ENCODE results near the gene CYYR1.

Gene CYYR1

DNA sequence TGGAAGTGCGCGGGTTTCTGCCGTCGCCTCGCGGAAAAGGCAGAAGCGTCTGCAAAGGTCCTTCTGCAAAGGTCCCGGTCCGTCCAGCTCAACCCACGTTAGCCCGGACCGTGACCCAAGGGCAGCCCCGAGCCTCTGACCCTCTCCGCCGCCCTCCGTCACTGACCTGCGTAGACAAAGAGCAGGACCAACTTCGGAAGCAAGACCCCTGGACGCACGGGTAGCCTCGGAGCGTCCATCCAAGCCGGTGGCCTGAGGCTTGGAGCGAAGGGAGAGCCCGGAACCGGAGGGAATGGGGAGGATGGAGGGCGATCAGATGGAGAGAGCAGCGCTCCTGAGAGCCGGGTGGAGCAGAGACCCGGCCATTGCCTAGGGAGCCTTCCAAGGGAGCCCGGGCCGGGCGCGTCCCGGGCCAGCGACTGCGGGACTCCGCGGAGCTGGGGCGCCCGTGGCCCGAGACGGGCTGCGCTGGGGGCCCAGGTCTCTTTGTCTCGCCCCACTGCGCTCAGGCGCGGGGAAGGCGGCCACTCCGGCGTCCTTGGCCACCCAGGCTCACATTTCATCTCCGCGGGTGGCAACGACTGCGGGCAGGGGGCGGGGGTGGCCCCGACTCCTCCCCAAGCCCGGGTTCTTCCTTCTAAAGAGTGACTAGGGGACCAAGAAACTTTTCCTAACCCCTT, at the start of gene CYYR1:
Gene CYYR1 (minus strand): TSS at position 585 of the 680 bp plus-strand sequence. CDS start 346 bp downstream, at position 239.
- Histone ChIP-seq H3K4me1 (ENCODE audit: control insufficient read depth, insufficient read depth, low read length) (no peaks in the 10 kb centered on the region), H3K9ac (ENCODE audit: low read length) (no peak within 1 kb of the TSS), H3K9me3 (ENCODE audit: control insufficient read depth, low read length) (peaks cover 12% of the 10 kb centered on the region), H3K36me3 (ENCODE audit: control insufficient read depth, insufficient read depth, low read length, severe bottlenecking) (no peaks in the 10 kb centered on the region), H3K4me3 (ENCODE audit: low read length) (peak within 1 kb of the TSS; percentile 62), H3K27me3 (replicated peaks; ENCODE audit: control insufficient read depth, insufficient read depth, low read length) (peaks cover 29% of the 10 kb centered on the region)
- DNase-seq (ENCODE audit: low read depth): peak; percentile 33

DNA sequence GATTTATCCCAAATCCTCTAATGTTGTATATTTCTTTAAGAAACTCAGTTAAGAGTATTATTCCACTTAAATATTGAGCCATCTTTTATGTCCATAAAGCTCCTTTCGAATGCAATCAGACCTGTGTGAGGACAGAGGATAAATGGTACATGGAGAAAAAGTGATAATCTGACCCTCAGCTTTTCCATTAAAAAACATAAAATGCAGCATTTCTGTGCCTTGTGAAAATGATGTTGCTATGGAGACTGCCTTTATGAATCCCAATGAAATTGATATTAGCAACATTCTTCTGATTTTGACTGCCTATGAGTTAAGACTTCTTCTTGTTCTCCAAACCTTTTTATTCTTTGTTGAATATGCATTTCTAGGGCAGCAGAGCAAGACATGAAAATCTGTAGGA, 44.1 kb upstream of the CYYR1 start:
- Histone ChIP-seq H3K4me3 (ENCODE audit: low read length) (no peak overlapping the region), H3K36me3 (ENCODE audit: control insufficient read depth, insufficient read depth, low read length, severe bottlenecking) (no peaks in the 10 kb centered on the region), H3K27me3 (replicated peaks; ENCODE audit: control insufficient read depth, insufficient read depth, low read length) (peaks cover 13% of the 10 kb centered on the region), H3K4me1 (ENCODE audit: control insufficient read depth, insufficient read depth, low read length) (no peaks in the 10 kb centered on the region), H3K9me3 (ENCODE audit: control insufficient read depth, low read length) (no peaks in the 10 kb centered on the region), H3K9ac (ENCODE audit: low read length) (no peak overlapping the region)
- no peak for DNase-seq (ENCODE audit: low read depth)

DNA sequence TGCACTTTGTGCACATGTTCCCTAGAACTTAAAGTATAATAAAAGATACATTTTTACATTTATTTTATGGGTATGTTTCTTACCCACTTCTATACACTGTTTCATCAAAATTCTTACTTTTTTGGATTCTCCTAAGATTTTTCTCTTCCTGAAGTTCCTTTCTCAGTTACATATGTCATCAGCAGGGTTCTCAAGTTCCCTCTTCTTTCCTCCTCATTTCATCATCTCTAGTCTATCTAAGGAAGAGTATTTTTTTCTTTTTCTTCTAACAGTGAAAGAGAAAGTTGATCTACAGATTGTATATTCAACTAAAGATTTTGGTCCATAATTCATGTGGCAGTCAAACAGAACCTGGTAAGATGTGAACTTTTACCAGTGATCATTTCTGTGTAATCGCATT, 41.2 kb upstream of the CYYR1 start:
- peaks cover 3% of the 10 kb centered on the region for H3K9me3 ChIP-seq (ENCODE audit: control insufficient read depth, low read length)
- peak; percentile 65 for DNase-seq (ENCODE audit: low read depth)
- H3K4me1 ChIP-seq (ENCODE audit: control insufficient read depth, insufficient read depth, low read length): no peaks in the 10 kb centered on the region
- H3K4me3 ChIP-seq (ENCODE audit: low read length): no peak overlapping the region
- no peaks in the 10 kb centered on the region for H3K36me3 ChIP-seq (ENCODE audit: control insufficient read depth, insufficient read depth, low read length, severe bottlenecking)
- H3K9ac ChIP-seq (ENCODE audit: low read length): no peak overlapping the region
- peaks cover 19% of the 10 kb centered on the region for H3K27me3 ChIP-seq (replicated peaks; ENCODE audit: control insufficient read depth, insufficient read depth, low read length)

DNA sequence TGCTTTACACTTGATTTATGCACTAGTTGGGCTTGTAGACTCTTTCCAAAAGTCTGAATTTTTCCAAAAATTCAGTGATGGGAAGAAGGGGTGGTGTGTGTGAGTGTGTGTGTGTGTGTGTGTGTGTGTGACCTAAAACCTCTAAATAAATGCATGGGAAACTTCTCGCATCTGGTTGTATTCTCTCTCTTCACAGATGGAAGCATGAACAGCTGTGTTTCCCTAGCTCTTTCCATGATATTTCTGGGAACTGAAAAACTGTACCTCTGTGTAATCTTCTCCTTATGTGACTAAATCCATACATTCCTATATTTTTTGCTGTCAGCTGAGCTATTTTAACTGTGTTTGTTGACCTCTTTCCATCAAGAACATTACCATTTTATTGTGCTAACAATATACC, 26.2 kb upstream of the CYYR1 start:
- Histone ChIP-seq H3K9me3 (ENCODE audit: control insufficient read depth, low read length) (no peaks in the 10 kb centered on the region), H3K4me1 (ENCODE audit: control insufficient read depth, insufficient read depth, low read length) (no peaks in the 10 kb centered on the region), H3K27me3 (replicated peaks; ENCODE audit: control insufficient read depth, insufficient read depth, low read length) (peaks cover 3% of the 10 kb centered on the region), H3K9ac (ENCODE audit: low read length) (no peak overlapping the region), H3K4me3 (ENCODE audit: low read length) (no peak overlapping the region), H3K36me3 (ENCODE audit: control insufficient read depth, insufficient read depth, low read length, severe bottlenecking) (no peaks in the 10 kb centered on the region)
- DNase-seq (ENCODE audit: low read depth): no peak

DNA sequence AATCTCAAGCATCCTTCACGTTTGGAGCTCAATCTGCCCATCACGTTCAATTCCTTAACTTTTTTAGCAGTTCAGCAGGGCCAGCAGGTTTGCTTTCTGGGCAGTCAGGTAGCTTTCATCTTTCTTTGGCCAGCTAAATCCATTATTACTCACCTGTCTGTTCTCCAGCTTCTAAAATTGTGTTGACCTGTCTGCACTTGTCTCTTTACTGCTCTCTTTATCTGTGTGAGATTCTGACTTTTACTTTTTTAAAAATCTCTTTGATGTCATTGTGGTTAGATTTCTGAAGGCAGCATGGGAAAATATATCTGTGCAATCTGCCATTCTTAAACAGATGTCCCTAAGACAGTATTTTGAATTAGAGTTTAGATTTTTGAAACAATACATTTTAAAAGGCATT, 24.9 kb upstream of the CYYR1 start:
- Histone ChIP-seq H3K9me3 (ENCODE audit: control insufficient read depth, low read length) (no peaks in the 10 kb centered on the region), H3K4me1 (ENCODE audit: control insufficient read depth, insufficient read depth, low read length) (no peaks in the 10 kb centered on the region), H3K4me3 (ENCODE audit: low read length) (no peak overlapping the region), H3K27me3 (replicated peaks; ENCODE audit: control insufficient read depth, insufficient read depth, low read length) (peaks cover 3% of the 10 kb centered on the region), H3K9ac (ENCODE audit: low read length) (no peak overlapping the region), H3K36me3 (ENCODE audit: control insufficient read depth, insufficient read depth, low read length, severe bottlenecking) (no peaks in the 10 kb centered on the region)
- DNase-seq (ENCODE audit: low read depth): no peak

DNA sequence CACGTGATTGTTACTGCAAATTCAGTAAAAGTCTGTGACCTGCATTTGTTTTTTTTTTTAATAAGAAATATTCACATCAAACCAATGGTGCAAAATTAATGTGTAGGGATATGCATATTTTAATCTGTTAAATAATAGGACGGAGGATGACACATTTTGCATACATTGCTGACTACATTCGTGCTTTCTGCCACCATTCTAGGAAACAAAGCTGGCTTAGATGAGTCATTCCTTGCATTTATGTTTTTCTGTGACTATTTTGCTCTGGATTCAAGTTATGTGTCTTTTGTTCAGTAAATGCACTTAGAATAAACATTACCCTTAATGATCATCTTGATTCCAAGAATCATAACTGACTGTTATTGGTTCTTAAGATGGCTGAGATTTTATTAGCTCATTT, 23.9 kb upstream of the CYYR1 start:
- no peaks in the 10 kb centered on the region for H3K36me3 ChIP-seq (ENCODE audit: control insufficient read depth, insufficient read depth, low read length, severe bottlenecking)
- no peak overlapping the region for H3K9ac ChIP-seq (ENCODE audit: low read length)
- H3K9me3 ChIP-seq (ENCODE audit: control insufficient read depth, low read length): no peaks in the 10 kb centered on the region
- H3K4me3 ChIP-seq (ENCODE audit: low read length): no peak overlapping the region
- H3K4me1 ChIP-seq (ENCODE audit: control insufficient read depth, insufficient read depth, low read length): no peaks in the 10 kb centered on the region
- H3K27me3 ChIP-seq (replicated peaks; ENCODE audit: control insufficient read depth, insufficient read depth, low read length): peaks cover 4% of the 10 kb centered on the region
- no peak for DNase-seq (ENCODE audit: low read depth)

DNA sequence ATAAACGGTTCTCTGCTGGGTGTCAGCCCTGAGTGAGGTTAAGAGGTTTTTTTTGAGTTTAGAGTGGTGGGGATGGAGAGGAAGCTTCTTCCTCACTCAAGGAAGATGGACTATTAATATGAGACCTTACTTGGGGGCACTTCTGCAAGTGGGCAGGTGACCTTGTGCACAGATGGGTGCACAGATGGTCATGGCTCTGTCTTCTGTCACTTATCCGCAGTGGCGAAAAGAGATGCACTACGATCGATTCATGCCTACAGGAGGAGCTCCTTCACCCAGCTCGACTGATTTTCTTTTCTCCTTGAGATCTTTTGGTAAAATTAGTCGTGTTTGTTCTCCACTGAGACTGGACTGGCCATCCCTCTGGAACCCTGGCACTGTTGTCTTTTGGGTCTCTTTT, 22.9 kb upstream of the CYYR1 start:
- no peak overlapping the region for H3K9ac ChIP-seq (ENCODE audit: low read length)
- peaks cover 15% of the 10 kb centered on the region for H3K27me3 ChIP-seq (replicated peaks; ENCODE audit: control insufficient read depth, insufficient read depth, low read length)
- H3K36me3 ChIP-seq (ENCODE audit: control insufficient read depth, insufficient read depth, low read length, severe bottlenecking): no peaks in the 10 kb centered on the region
- no peak for DNase-seq (ENCODE audit: low read depth)
- H3K4me1 ChIP-seq (ENCODE audit: control insufficient read depth, insufficient read depth, low read length): no peaks in the 10 kb centered on the region
- H3K9me3 ChIP-seq (ENCODE audit: control insufficient read depth, low read length): no peaks in the 10 kb centered on the region
- no peak overlapping the region for H3K4me3 ChIP-seq (ENCODE audit: low read length)

DNA sequence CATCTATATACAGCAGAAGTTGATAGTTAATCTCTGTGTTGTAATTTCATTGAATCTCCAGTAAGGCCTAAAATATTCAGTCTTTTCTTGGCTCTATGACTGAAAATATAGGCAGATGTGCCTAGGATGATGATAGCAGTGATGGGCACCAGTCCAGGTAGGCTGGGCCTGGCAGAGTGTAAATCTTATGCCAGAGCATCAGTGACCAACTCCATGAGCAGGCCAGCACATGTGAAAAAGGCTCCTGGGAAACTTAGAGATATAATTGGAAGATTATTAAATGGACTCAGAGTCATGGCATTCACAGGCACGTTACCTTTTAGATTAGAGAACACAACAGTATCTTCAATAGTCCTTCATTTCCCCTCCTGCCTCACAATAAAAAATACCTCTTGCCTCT, 20.7 kb upstream of the CYYR1 start:
- H3K4me1 ChIP-seq (ENCODE audit: control insufficient read depth, insufficient read depth, low read length): no peaks in the 10 kb centered on the region
- H3K27me3 ChIP-seq (replicated peaks; ENCODE audit: control insufficient read depth, insufficient read depth, low read length): peaks cover 26% of the 10 kb centered on the region
- no peak for DNase-seq (ENCODE audit: low read depth)
- H3K9me3 ChIP-seq (ENCODE audit: control insufficient read depth, low read length): no peaks in the 10 kb centered on the region
- no peak overlapping the region for H3K9ac ChIP-seq (ENCODE audit: low read length)
- H3K36me3 ChIP-seq (ENCODE audit: control insufficient read depth, insufficient read depth, low read length, severe bottlenecking): no peaks in the 10 kb centered on the region
- no peak overlapping the region for H3K4me3 ChIP-seq (ENCODE audit: low read length)

DNA sequence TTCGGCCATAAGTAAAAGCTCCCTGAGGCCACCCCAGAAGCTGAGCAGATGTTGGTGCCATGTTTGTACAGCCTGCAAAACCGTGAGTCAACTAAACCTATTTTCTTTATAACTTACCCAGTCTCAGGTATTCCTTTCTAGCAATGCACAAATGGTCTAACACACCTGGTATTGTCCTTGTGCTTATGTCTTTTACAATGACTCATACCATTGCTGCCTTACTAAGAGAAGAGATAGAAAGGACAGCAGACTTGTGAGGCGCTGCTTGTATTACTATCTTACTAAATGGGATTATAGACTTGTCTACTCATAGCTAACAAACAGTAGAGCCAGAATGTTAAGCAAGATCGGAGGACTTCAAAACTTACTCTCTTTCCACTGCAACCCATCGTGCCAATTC, 18.5 kb upstream of the CYYR1 start:
- no peak overlapping the region for H3K9ac ChIP-seq (ENCODE audit: low read length)
- no peak overlapping the region for H3K4me3 ChIP-seq (ENCODE audit: low read length)
- H3K27me3 ChIP-seq (replicated peaks; ENCODE audit: control insufficient read depth, insufficient read depth, low read length): peaks cover 23% of the 10 kb centered on the region
- H3K9me3 ChIP-seq (ENCODE audit: control insufficient read depth, low read length): no peaks in the 10 kb centered on the region
- no peaks in the 10 kb centered on the region for H3K36me3 ChIP-seq (ENCODE audit: control insufficient read depth, insufficient read depth, low read length, severe bottlenecking)
- H3K4me1 ChIP-seq (ENCODE audit: control insufficient read depth, insufficient read depth, low read length): peaks cover 12% of the 10 kb centered on the region
- DNase-seq (ENCODE audit: low read depth): no peak

DNA sequence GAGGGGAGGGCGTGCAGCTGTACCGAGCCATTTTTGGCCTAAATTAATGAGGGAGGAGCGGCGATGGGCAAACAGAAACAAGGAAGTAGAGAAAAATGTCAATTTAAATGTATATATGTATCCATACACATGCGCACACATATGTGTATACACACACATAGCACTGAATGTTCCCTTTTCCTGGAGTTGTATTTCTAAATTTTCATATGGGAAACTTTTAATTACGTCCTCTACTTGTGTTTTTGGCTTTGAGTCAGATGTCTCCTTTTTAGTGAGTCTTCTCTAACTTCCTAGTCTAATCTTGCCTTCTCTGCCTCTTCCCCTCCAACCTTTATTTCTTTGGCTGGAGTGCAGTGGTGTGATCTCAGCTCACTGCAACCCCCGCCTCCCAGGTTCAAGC, 15.4 kb upstream of the CYYR1 start:
- no peaks in the 10 kb centered on the region for H3K9me3 ChIP-seq (ENCODE audit: control insufficient read depth, low read length)
- H3K4me3 ChIP-seq (ENCODE audit: low read length): peak overlapping the region; percentile 52
- no peaks in the 10 kb centered on the region for H3K36me3 ChIP-seq (ENCODE audit: control insufficient read depth, insufficient read depth, low read length, severe bottlenecking)
- peaks cover 41% of the 10 kb centered on the region for H3K27me3 ChIP-seq (replicated peaks; ENCODE audit: control insufficient read depth, insufficient read depth, low read length)
- H3K9ac ChIP-seq (ENCODE audit: low read length): no peak overlapping the region
- no peak for DNase-seq (ENCODE audit: low read depth)
- peaks cover 12% of the 10 kb centered on the region for H3K4me1 ChIP-seq (ENCODE audit: control insufficient read depth, insufficient read depth, low read length)

DNA sequence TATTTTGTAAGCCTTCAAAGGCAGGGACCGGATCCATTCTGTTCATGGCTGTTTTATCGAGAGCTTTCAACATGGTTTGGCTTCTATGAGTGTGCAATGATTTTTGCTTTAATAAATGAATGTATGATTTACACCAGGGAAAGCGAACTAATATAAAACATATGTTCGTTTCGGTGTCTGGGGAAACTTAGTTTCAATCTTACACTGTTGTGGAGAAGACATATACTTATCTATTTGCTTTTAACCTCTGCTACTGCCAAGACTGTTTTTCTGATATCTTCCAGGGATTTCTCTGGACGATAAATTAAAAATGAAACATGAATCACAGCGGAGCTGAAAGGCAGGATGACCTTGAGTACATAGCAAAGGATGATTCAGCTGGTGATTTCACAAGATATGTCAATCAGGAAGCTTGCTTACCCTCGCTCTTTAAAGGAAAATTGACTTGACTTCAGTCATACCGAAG, 14.7 kb upstream of the CYYR1 start:
- H3K27me3 ChIP-seq (replicated peaks; ENCODE audit: control insufficient read depth, insufficient read depth, low read length): peaks cover 41% of the 10 kb centered on the region
- H3K9ac ChIP-seq (ENCODE audit: low read length): no peak overlapping the region
- peaks cover 3% of the 10 kb centered on the region for H3K9me3 ChIP-seq (ENCODE audit: control insufficient read depth, low read length)
- no peaks in the 10 kb centered on the region for H3K36me3 ChIP-seq (ENCODE audit: control insufficient read depth, insufficient read depth, low read length, severe bottlenecking)
- peak; percentile 86 for DNase-seq (ENCODE audit: low read depth)
- peak overlapping the region; percentile 52 for H3K4me3 ChIP-seq (ENCODE audit: low read length)
- peaks cover 12% of the 10 kb centered on the region for H3K4me1 ChIP-seq (ENCODE audit: control insufficient read depth, insufficient read depth, low read length)

DNA sequence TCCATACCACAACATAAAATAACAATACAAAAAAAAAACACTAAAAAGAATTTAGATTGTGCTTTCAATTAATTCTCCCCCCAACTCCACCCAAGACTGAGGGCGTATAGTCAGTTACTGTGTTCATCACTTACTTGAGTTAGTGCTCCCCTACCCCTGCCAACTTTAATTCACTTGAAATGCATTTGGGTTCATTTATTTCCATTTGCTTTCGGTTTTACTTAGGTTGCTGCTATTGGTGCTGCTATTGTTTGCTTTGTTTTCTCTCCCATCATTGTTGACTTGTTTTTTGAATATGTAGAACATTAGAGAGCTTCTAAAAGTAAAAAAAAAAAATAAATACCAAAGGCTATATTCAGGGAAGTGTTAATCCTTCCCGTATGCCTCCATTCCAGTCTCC, 10.7 kb upstream of the CYYR1 start:
- DNase-seq (ENCODE audit: low read depth): no peak
- Histone ChIP-seq H3K9me3 (ENCODE audit: control insufficient read depth, low read length) (peaks cover 41% of the 10 kb centered on the region), H3K4me3 (ENCODE audit: low read length) (no peak overlapping the region), H3K4me1 (ENCODE audit: control insufficient read depth, insufficient read depth, low read length) (peaks cover 12% of the 10 kb centered on the region), H3K9ac (ENCODE audit: low read length) (no peak overlapping the region), H3K27me3 (replicated peaks; ENCODE audit: control insufficient read depth, insufficient read depth, low read length) (peaks cover 18% of the 10 kb centered on the region), H3K36me3 (ENCODE audit: control insufficient read depth, insufficient read depth, low read length, severe bottlenecking) (no peaks in the 10 kb centered on the region)
